ENCODE results near the gene GRIK2. TPM values are rescaled to one million over a fixed set of nuclear protein-coding genes. Genes with fewer than 3 reads are reported as not detected.

The GRIK2 gene
- total RNA-seq, 1 donor from 2014 or later: 95.5 TPM

DNA sequence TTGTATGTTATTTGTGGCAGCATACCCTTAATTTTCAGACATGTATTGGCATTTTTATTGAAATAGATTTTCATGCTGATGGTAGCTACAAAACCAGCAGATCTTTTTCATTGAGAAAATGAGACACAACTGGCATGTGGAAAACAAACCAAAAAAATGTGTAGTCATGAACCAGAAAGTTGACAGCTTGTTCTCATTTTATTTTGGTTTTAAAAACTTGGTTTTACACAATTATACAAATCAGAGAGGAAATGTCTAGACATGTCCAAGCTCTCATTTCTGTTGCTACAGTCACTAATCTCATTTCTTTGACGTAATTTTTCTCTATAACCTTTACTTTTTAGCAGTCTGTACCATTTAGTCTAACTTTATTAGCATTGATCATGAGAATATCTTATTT is 85.4 kb downstream of the GRIK2 start:
- no peaks in the 10 kb centered on the region for H3K27me3 Mint-ChIP-seq (ENCODE audit: unreplicated experiment)
- TF ChIP-seq, protein P1, sequence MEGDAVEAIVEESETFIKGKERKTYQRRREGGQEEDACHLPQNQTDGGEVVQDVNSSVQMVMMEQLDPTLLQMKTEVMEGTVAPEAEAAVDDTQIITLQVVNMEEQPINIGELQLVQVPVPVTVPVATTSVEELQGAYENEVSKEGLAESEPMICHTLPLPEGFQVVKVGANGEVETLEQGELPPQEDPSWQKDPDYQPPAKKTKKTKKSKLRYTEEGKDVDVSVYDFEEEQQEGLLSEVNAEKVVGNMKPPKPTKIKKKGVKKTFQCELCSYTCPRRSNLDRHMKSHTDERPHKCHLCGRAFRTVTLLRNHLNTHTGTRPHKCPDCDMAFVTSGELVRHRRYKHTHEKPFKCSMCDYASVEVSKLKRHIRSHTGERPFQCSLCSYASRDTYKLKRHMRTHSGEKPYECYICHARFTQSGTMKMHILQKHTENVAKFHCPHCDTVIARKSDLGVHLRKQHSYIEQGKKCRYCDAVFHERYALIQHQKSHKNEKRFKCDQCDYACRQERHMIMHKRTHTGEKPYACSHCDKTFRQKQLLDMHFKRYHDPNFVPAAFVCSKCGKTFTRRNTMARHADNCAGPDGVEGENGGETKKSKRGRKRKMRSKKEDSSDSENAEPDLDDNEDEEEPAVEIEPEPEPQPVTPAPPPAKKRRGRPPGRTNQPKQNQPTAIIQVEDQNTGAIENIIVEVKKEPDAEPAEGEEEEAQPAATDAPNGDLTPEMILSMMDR (IDR thresholded peaks at IDR 0.05; ENCODE audit: partially characterized antibody, unreplicated experiment): no peak
- H3K9me3 Mint-ChIP-seq (ENCODE audit: unreplicated experiment): no peaks in the 10 kb centered on the region
- H3K36me3 Mint-ChIP-seq (ENCODE audit: unreplicated experiment): no peaks in the 10 kb centered on the region
- no peak overlapping the region for H3K27ac Mint-ChIP-seq (ENCODE audit: unreplicated experiment)
- H3K4me1 Mint-ChIP-seq (ENCODE audit: low read depth, unreplicated experiment): peaks cover 21% of the 10 kb centered on the region
- no peak overlapping the region for H3K4me3 Mint-ChIP-seq (ENCODE audit: unreplicated experiment)
- no peak for DNase-seq

DNA sequence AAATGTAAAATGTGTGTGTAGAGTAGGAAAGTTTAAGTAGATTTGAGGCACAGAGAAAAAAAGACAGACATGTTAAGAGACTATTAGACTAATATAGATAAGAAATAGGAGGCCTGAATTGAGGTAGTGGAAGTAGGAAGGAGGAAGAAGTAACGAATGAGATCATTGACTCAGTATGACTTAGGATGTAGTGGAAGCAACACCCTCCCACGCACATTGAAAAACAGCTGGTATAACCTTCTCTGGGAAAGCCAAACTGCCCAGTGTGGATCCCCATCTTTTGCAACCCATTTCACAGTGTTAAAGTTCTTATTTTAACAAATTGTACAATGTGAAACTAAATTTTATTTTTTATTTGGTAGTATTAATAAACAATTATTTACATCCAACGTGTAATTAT is 89.1 kb downstream of the GRIK2 start:
- no peak overlapping the region for H3K27ac Mint-ChIP-seq (ENCODE audit: unreplicated experiment)
- no peak for DNase-seq
- no peaks in the 10 kb centered on the region for H3K9me3 Mint-ChIP-seq (ENCODE audit: unreplicated experiment)
- no peaks in the 10 kb centered on the region for H3K27me3 Mint-ChIP-seq (ENCODE audit: unreplicated experiment)
- H3K4me3 Mint-ChIP-seq (ENCODE audit: unreplicated experiment): no peak overlapping the region
- TF ChIP-seq, protein P1 (IDR thresholded peaks at IDR 0.05; ENCODE audit: partially characterized antibody, unreplicated experiment): no peak
- peaks cover 9% of the 10 kb centered on the region for H3K4me1 Mint-ChIP-seq (ENCODE audit: low read depth, unreplicated experiment)
- H3K36me3 Mint-ChIP-seq (ENCODE audit: unreplicated experiment): no peaks in the 10 kb centered on the region

DNA sequence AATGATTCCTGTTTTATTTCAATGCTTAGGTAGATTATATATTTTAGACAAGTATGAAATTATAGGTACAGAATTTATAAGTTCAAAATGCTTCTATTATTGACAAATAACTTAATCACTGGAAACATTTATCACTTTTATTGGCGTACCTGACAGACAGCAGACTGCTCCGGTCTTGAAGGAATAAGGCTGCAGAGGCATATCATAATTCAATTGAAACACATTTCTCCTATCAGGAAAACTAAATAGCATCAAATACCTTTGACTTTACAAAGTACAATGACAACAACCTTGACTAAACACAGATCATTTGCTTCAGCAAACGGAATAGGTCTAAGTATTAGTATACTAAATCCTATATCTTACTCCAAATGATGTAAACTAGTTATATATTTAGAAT is 91.3 kb downstream of the GRIK2 start:
- Mint-ChIP-seq H3K9me3 (ENCODE audit: unreplicated experiment) (no peaks in the 10 kb centered on the region), H3K4me1 (ENCODE audit: low read depth, unreplicated experiment) (peaks cover 7% of the 10 kb centered on the region), H3K27me3 (ENCODE audit: unreplicated experiment) (no peaks in the 10 kb centered on the region), H3K4me3 (ENCODE audit: unreplicated experiment) (no peak overlapping the region), H3K36me3 (ENCODE audit: unreplicated experiment) (no peaks in the 10 kb centered on the region), H3K27ac (ENCODE audit: unreplicated experiment) (no peak overlapping the region)
- TF ChIP-seq, protein P1 (IDR thresholded peaks at IDR 0.05; ENCODE audit: partially characterized antibody, unreplicated experiment): no peak
- no peak for DNase-seq

DNA sequence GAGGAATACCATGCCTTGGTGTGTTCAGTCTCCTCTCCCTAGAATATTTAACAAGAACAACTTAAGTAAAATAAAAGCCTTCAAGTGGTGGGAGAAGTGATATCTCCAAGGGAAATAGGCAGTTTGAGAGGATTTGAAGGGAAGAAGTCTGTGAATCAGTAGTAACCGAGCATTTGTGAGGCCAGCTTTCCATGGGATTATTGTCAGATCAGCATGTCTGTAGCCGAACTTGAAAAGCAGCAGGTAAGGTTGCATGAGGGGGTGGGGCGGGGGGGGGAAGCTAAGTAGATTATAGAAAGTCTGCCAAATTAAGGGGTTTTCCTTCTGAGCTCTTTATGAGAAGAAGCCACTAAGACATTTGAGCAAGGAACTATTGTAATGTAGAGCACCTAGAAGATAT is 92.6 kb downstream of the GRIK2 start:
- H3K9me3 Mint-ChIP-seq (ENCODE audit: unreplicated experiment): no peaks in the 10 kb centered on the region
- H3K4me1 Mint-ChIP-seq (ENCODE audit: low read depth, unreplicated experiment): peaks cover 4% of the 10 kb centered on the region
- H3K36me3 Mint-ChIP-seq (ENCODE audit: unreplicated experiment): no peaks in the 10 kb centered on the region
- no peak overlapping the region for H3K27ac Mint-ChIP-seq (ENCODE audit: unreplicated experiment)
- TF ChIP-seq, protein P1 (IDR thresholded peaks at IDR 0.05; ENCODE audit: partially characterized antibody, unreplicated experiment): no peak
- no peak overlapping the region for H3K4me3 Mint-ChIP-seq (ENCODE audit: unreplicated experiment)
- no peak for DNase-seq
- H3K27me3 Mint-ChIP-seq (ENCODE audit: unreplicated experiment): no peaks in the 10 kb centered on the region

DNA sequence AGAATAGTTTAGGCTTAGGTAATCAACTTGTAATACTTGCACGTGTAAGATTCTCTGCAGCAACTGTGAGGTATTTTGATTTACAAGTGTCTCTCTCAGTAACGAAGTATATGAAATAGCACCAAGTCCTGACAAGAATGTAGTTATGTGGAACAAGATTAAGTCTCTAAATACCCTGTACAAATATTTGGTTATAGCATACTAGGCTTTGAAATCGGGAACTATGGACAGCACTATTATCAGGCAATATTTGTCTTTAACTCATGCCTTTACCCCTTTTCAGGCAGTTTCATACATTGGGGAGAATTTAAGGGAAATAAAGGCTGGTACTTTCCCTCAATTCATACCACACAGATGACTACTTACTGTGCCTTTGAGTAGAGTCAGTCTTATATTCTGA is 93.2 kb downstream of the GRIK2 start:
- H3K9me3 Mint-ChIP-seq (ENCODE audit: unreplicated experiment): no peaks in the 10 kb centered on the region
- H3K4me1 Mint-ChIP-seq (ENCODE audit: low read depth, unreplicated experiment): peaks cover 4% of the 10 kb centered on the region
- H3K27ac Mint-ChIP-seq (ENCODE audit: unreplicated experiment): no peak overlapping the region
- no peak overlapping the region for H3K4me3 Mint-ChIP-seq (ENCODE audit: unreplicated experiment)
- H3K36me3 Mint-ChIP-seq (ENCODE audit: unreplicated experiment): no peaks in the 10 kb centered on the region
- TF ChIP-seq, protein P1 (IDR thresholded peaks at IDR 0.05; ENCODE audit: partially characterized antibody, unreplicated experiment): no peak
- no peaks in the 10 kb centered on the region for H3K27me3 Mint-ChIP-seq (ENCODE audit: unreplicated experiment)
- DNase-seq: no peak
